GM13977 (cell line): ENCODE data around the gene PCBP3.

ENCODE experiments used
- DNase-seq: peaks from one replicate; pipeline ENCODE4 v3.0.0; 2012; ENCODE audit warnings: low spot score
- CTCF ChIP-seq: IDR thresholded peaks from 2 replicates; pipeline ENCODE4 v1.5.1; 2012; ENCODE audit warnings: mild to moderate bottlenecking, control low read depth; ENCODE audit not compliant: insufficient read depth; ENCODE audit errors: extremely low read depth, missing control alignments
- in situ Hi-C: fragments of 300-500 bp; cut with MboI; formaldehyde crosslinking; loops from one replicate; pipeline ENCODE4 v1.12.0; 2022; ENCODE audit warnings: low sequenced_read_pairs, low pct_unique_long_range_greater_than_20kb, mixed read lengths, inconsistent platforms; ENCODE audit not compliant: unreplicated experiment

The PCBP3 gene

GRCh38 chr21:45918011-45918410, 274.5 kb downstream of the PCBP3 start:
- DNase-seq, result no peak
- in situ Hi-C loops, result no loop called here
- no peak for TF ChIP-seq CTCF

- in situ Hi-C loops, result no loop called here
- TF ChIP-seq CTCF, result no peak
- no peak for DNase-seq
These were observed 275.4 kb downstream of the PCBP3 start for GRCh38 chr21:45918835-45919447.

GRCh38 chr21:45919593-45919992, 276.1 kb downstream of the PCBP3 start:
- DNase-seq, result no peak
- in situ Hi-C loops, result no loop called here

GRCh38 chr21:45920824-45921600, 277.5 kb downstream of the PCBP3 start:
- in situ Hi-C loops, result no loop called here
- TF ChIP-seq CTCF, result no peak
- DNase-seq, result no peak

More at GRCh38 chr21:45919593-45919992, 276.1 kb downstream of the PCBP3 start:
- no peak for TF ChIP-seq CTCF

- DNase-seq, result no peak
- in situ Hi-C loops, result no loop called here
- TF ChIP-seq CTCF, result no peak
These were observed 278.4 kb downstream of the PCBP3 start for GRCh38 chr21:45921917-45922316.

- no peak for DNase-seq
- TF ChIP-seq CTCF, result no peak
- in situ Hi-C loops, result no loop called here
These were observed 279.1 kb downstream of the PCBP3 start for GRCh38 chr21:45922648-45923047.
